Mesothelial cell of epicardium (in vitro differentiated cells): Measurements from ENCODE around the gene MYO16. TPM values are rescaled to one million over a fixed set of nuclear protein-coding genes. Genes with fewer than 3 reads are reported as not detected.

ENCODE experiments used
- DNase-seq, 2 experiments: peaks; one replicate each; pipeline ENCODE4 v3.0.0; 2021; ENCODE audit warnings: low spot score in 2 of 2; ENCODE audit not compliant: unreplicated experiment in 2 of 2
- H3K27ac Mint-ChIP-seq: 2 replicates; pipeline ENCODE4 v1.8.0; 2021; ENCODE audit warnings: mixed read lengths
- H3K27me3 Mint-ChIP-seq: 2 replicates; pipeline ENCODE4 v1.8.0; 2021; ENCODE audit warnings: low read depth, mixed read lengths
- H3K36me3 Mint-ChIP-seq: 2 replicates; pipeline ENCODE4 v1.8.0; 2021; ENCODE audit warnings: mixed read lengths
- H3K4me1 Mint-ChIP-seq: 2 replicates; pipeline ENCODE4 v1.8.0; 2021; ENCODE audit warnings: mixed read lengths
- H3K4me3 Mint-ChIP-seq: 2 replicates; pipeline ENCODE4 v1.8.0; 2021; ENCODE audit warnings: mild to moderate bottlenecking, moderate library complexity, mixed read lengths
- H3K9me3 Mint-ChIP-seq: 2 replicates; pipeline ENCODE4 v1.8.0; 2021; ENCODE audit warnings: mixed read lengths
- CTCF ChIP-seq: fragments of 200-600 bp; sonication (generic); IDR thresholded peaks from one replicate; pipeline ENCODE4 v1.5.0; 2021; ENCODE audit warnings: antibody characterized with exemption; ENCODE audit not compliant: unreplicated experiment
- total RNA-seq: library from RNA; stranded (reverse); gene quantifications from 3 replicates; pipeline ENCODE4 v1.2.1, GENCODE V29; 2021

The MYO16 gene
- total RNA-seq, 1 donor from 2014 or later, result 0.07 TPM

GRCh38 chr13:108677806-108678205 is 48.4 kb downstream of the MYO16 start:
- no peaks in the 10 kb centered on the region for H3K36me3 Mint-ChIP-seq
- H3K4me3 Mint-ChIP-seq, result no peak overlapping the region
- no peaks in the 10 kb centered on the region for H3K4me1 Mint-ChIP-seq
- no peak for TF ChIP-seq CTCF
- H3K27me3 Mint-ChIP-seq, result peaks cover 41% of the 10 kb centered on the region
- DNase-seq, result no peak
- H3K27ac Mint-ChIP-seq, result no peak overlapping the region
- no peaks in the 10 kb centered on the region for H3K9me3 Mint-ChIP-seq

GRCh38 chr13:108680011-108680410 is 50.6 kb downstream of the MYO16 start:
- no peaks in the 10 kb centered on the region for H3K9me3 Mint-ChIP-seq
- H3K27ac Mint-ChIP-seq, result no peak overlapping the region
- H3K36me3 Mint-ChIP-seq, result no peaks in the 10 kb centered on the region
- no peak overlapping the region for H3K4me3 Mint-ChIP-seq
- TF ChIP-seq CTCF, result no peak
- DNase-seq, result no peak
- peaks cover 34% of the 10 kb centered on the region for H3K27me3 Mint-ChIP-seq
- H3K4me1 Mint-ChIP-seq, result peaks cover 3% of the 10 kb centered on the region

DNA sequence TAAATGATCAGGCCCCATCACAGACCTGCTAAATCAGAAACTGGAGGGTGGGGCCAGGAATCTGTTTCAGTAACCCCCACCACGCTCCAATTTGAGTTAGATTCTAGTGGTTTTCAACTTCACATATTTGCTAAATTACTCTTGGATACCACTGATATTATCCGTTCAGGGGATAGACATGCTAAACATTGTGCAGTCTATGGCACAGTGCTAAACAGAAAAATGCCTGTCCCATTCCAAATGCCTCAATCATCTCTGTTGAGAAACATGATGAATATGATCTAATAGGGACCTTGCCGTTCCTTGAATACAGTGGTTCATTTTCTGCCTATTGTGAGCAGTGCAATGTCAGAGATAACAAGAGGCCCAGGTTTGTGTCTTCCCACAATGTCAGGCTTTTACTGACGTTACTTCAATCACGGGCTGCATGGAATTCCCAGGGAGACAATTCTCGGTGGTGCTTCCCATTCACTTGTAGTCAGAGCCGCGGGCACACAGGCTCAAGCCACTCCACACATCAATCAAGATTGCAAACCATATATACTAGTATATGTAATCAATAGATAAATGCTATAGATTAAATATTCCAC is 52.7 kb downstream of the MYO16 start:
- peaks cover 3% of the 10 kb centered on the region for H3K4me1 Mint-ChIP-seq
- DNase-seq, result no peak

DNA sequence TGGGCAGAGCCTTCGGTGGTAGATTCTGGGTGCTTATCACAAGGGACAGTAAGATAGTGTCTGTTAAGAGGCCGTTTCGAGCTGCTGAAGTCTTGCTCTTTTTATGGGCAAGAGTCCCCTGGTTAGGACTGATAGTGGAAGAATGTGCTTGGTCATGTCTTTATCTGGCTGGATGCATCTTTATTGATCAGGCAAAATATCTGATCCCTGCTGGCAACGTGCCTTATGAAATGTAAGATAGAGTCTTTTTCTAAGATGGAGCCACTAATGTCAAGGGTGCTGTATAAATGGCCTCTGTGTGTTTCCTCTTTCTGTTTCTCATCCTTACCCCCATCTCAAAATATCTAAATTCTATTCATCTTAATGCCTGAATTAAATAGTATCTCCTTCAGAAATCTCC is 53.3 kb downstream of the MYO16 start:
- Mint-ChIP-seq H3K4me3 (no peak overlapping the region), H3K36me3 (no peaks in the 10 kb centered on the region), H3K27ac (no peak overlapping the region), H3K27me3 (peaks cover 19% of the 10 kb centered on the region), H3K9me3 (no peaks in the 10 kb centered on the region), H3K4me1 (peaks cover 3% of the 10 kb centered on the region)
- DNase-seq, result no peak
- no peak for TF ChIP-seq CTCF

More for the DNA sequence above, 52.7 kb downstream of the MYO16 start:
- H3K36me3 Mint-ChIP-seq, result no peaks in the 10 kb centered on the region
- no peak for TF ChIP-seq CTCF
- H3K9me3 Mint-ChIP-seq, result no peaks in the 10 kb centered on the region
- peaks cover 19% of the 10 kb centered on the region for H3K27me3 Mint-ChIP-seq
- no peak overlapping the region for H3K27ac Mint-ChIP-seq
- no peak overlapping the region for H3K4me3 Mint-ChIP-seq

DNA sequence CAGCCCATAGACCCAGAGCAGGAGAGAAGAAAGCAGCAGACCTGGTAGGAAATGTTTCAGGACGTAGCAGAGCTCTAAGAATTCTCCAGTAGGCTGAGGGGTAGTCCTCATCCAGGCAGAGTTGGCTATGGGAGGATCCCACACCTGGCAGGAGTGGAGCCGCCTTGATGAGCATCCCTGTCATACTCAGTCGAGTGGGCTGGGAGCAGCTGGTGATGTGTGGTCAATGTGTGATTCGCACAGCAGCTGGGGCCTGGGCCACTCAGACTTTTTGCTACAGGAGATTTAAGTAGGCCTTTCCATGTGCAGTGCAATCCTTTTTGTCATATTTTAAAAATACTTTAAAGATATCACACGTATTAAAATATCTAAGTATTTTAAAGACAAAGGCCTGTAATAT is 56.6 kb downstream of the MYO16 start:
- Mint-ChIP-seq H3K36me3 (no peaks in the 10 kb centered on the region), H3K4me1 (peaks cover 3% of the 10 kb centered on the region), H3K27ac (no peak overlapping the region), H3K4me3 (no peak overlapping the region), H3K9me3 (no peaks in the 10 kb centered on the region), H3K27me3 (peaks cover 1% of the 10 kb centered on the region)
- TF ChIP-seq CTCF, result no peak
- no peak for DNase-seq

GRCh38 chr13:108690726-108691125 is 61.3 kb downstream of the MYO16 start:
- no peak for DNase-seq
- H3K27ac Mint-ChIP-seq, result no peak overlapping the region
- no peaks in the 10 kb centered on the region for H3K4me1 Mint-ChIP-seq
- peaks cover 4% of the 10 kb centered on the region for H3K9me3 Mint-ChIP-seq
- no peaks in the 10 kb centered on the region for H3K27me3 Mint-ChIP-seq
- no peak overlapping the region for H3K4me3 Mint-ChIP-seq
- TF ChIP-seq CTCF, result no peak
- no peaks in the 10 kb centered on the region for H3K36me3 Mint-ChIP-seq
